Putamen (tissue), 1 donor: ENCODE measurements around the gene LRRC8E.
A peak's percentile ranks its signal among the peaks of the same experiment; 100 is the strongest.

ENCODE experiments used
- DNase-seq: peaks from one replicate; pipeline ENCODE4 v3.0.0-alpha.2; 2016; ENCODE audit warnings: low spot score

LRRC8E gene

DNA sequence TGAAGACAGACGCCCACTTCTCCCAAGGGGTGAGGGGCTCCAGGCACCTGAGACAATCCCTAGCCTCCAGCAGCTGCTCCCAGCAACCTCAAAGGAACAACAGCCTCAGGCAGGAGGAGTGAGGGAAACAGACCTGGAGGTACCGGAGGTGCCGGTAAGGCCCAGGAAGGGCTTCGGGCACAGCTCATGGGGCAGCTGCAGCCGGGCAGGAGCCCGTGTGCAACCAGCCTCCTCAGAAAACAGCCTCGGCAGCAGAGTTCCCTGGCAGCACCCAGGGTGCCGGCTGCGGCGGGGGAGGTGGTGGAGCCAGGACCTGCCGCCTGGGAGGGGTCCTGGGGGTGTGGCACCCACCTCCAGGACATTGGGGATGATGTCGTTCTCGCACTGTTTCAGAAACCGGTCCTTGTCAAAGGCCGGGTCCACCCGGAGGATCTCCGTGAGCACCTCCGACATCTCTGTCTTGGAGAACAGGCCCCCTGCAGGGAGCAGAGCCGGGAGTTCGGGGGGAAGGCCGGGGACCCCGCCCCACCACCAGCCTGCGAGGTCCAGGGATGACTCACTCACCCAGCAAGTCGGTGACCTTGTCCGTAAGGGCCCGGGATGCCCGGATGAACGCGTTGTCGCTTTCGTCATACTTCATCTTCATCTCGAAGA lies 44.1 kb downstream of the LRRC8E start:
- no peak for DNase-seq

DNA sequence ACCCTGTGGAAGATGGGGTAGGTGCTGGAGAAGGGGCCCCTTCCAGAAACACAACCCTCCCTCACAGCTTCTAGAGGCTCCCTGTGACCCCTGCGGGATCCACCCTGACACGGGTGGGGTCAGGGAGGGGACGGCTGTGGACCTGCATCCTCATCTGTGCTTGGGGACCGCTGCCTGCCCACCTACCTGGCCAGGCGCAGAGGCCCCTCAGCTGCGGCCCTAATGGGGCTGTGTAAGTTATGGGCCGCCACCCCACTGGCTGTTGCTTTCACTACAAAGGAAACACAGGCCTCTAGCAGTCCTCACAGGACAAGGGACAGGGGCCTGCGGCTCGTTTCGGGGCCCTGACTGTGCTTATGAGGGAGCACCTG lies 44.6 kb downstream of the LRRC8E start:
- DNase-seq, result no peak

DNA sequence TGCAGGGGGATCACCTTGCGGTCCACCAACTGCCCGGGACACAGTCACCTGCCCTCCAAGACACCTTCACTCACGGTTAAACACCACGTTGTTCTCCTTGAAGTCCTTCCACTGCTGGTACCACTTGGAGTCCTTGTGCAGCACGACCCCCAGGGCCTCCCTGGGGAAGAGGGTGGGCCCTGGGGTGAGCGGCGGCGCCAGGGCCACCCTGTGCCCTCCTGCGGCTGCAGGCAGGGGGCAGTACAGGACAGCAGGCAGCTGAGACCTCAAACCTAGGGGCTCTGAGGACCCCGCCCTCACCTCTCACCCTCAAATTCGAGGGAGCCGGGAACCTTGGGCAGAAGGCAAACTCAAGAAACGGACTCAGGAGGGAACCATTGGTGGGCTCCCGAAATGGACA lies 45.1 kb downstream of the LRRC8E start:
- no peak for DNase-seq

GRCh38 chr19:7933828-7934725 lies 45.8 kb downstream of the LRRC8E start:
- no peak for DNase-seq

DNA sequence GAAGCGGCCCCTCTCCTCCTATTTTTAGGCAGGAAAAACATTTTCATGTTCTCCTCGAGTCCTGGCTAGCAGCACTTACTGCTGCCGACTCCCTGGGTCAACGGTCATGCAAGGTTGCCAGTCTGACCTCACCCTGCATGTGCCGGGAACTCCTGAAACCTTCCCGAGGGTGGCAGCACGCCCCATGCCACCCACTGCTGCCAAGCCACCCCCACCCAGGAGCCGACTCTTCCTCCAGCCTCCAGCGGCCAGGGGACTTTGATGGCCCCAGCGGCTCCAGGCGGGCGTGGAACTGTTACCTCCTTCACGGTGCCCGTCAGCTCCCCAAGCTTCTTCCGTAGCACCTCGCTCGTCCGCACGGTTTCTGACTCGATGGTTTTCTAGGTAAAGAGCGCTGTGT lies 46.5 kb downstream of the LRRC8E start:
- no peak for DNase-seq

GRCh38 chr19:7940841-7941240 lies 52.5 kb downstream of the LRRC8E start:
- no peak for DNase-seq

DNA sequence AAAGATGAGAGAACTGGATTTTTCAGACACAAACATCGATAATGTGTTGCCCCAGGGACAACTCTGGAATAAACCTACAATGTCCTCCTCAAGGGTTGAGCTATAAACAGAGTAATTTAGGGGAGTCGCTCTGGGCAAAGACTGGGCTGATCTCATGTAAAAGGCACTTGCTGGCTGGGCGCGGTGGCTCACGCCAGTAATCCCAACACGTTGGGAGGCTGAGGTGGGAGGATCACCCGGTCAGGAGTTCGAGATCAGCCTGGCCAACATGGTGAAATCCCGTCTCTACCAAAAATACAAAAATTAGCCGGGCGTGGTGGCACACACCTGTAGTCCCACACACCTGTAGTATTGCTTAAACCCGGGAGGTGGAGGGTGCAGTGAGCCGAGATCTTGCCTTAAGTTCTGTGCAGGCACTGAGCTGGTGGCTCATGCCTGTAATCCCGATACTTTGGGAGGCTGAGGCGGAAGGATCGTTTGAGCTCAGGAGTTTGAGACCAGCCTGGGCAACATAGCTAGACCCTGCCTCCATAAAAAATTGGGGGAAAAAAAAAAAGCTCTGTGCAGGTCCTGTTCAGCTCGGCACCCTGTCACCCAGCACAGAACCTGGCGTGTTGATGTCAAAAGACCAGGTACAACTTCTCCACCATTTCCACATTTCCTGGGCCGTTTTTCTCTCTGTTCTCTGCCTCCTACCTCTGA lies 53.7 kb downstream of the LRRC8E start:
- DNase-seq, result no peak

DNA sequence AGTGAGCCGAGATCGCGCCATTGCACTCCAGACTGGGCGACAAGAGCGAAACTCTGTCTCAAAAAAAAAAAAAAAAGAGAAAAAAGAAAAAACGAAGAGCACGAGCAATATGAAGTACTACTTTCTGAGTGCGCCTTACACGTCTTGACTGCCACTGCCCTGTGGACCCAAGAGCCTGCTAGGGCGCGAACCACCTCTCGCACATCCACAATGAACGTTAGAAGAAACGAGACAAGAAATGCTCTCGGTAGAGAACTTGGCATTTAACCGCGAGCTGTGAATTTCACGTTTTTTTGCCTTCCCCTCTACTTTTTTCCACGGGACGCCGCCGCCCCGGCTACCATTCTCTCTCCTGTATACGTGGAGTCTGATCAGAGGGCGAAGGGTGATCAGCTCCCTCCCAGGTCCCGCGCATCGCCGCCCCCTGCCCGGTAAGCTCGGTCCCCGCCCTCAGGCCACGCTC lies 54.7 kb downstream of the LRRC8E start:
- DNase-seq, result no peak

DNA sequence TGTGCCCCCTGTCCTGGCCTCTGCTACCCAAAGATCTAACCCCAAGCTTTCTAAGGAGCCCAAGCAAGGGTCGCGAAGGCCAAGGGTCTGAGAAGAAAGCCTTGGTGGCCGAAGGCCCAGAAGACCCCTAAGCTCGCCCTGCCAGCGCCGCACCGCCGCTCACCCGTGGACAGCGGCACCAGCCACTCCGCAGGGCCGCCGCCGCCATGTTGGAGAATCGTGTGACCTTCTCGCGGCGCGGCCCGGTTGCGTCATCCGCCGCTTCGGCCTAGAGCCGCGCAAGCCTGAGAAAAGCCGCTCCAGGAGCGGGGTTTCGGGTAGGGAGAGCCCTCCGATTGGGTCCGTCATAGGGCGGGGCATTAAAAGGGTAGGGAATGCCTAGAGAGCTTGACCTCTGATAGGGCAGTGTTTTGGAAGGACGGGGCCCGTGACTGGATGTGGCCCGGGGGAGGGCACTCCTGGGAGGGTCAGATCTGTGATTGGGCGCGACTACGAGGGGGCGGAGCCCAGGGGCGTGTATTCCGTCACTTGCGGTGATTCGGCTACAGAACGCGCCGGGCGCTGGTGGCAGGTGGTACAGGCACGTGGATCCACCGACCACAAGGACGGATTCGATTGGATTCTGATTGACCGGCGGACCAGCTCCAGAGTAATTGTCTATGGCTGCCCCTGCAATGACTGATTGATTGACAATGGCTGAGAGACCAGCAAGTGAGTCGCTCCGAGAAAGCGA lies 55.3 kb downstream of the LRRC8E start, which contains the start of gene TIMM44:
Gene TIMM44 (minus strand): TSS at position 223 of the 733 bp plus-strand sequence. CDS start 15 bp downstream, at position 208.
- peak; percentile 100 for DNase-seq

GRCh38 chr19:7944177-7944761 lies 56.0 kb downstream of the LRRC8E start:
- peak; percentile 90 for DNase-seq

DNA sequence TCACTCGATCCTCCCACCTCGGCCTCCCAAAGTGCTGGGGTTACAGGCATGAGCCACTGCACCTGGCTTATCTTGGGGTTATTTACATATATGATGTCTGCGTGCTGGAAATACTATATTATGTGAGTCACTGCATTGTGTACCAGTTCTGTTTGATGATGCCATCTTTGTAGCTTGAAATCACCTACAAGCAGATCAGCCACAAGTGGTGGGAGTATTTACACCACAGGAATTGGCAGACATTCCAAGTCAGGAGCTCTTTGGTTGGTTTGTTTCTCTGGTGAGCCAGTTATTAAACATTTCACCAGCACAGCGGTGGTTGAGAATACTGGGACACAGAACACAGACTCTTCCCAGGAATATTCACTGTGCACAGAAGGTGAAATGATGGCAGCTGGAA lies 59.6 kb downstream of the LRRC8E start:
- no peak for DNase-seq
